ENCODE measurements around the gene REN. TPM values are rescaled to one million over a fixed set of nuclear protein-coding genes. Genes with fewer than 3 reads are reported as not detected.

The REN gene
- total RNA-seq, 1 donor from 2014 or later: not detected

- no peak for DNase-seq
These were observed 24.4 kb upstream of the REN start for GRCh38 chr1:204190212-204191211.

GRCh38 chr1:204188959-204189639 lies 23.0 kb upstream of the REN start:
- peak; percentile 23 for DNase-seq

GRCh38 chr1:204186597-204186996 lies 20.5 kb upstream of the REN start:
- no peak for DNase-seq

GRCh38 chr1:204181116-204181515 lies 15.0 kb upstream of the REN start:
- DNase-seq: no peak

GRCh38 chr1:204180133-204180532 lies 14.0 kb upstream of the REN start:
- no peak for DNase-seq

- DNase-seq: no peak
These were observed 12.5 kb upstream of the REN start for GRCh38 chr1:204178487-204179281.

GRCh38 chr1:204177133-204177532 lies 11.0 kb upstream of the REN start:
- no peak for DNase-seq

- DNase-seq: no peak
These were observed 9.9 kb upstream of the REN start for GRCh38 chr1:204176049-204176448.

GRCh38 chr1:204174958-204175357 lies 8.8 kb upstream of the REN start:
- DNase-seq: no peak

GRCh38 chr1:204172404-204173029 lies 6.4 kb upstream of the REN start:
- no peak for DNase-seq

GRCh38 chr1:204171751-204172178 lies 5.6 kb upstream of the REN start:
- no peak for DNase-seq

- DNase-seq: no peak
These were observed 4.5 kb upstream of the REN start for GRCh38 chr1:204170494-204171155.

GRCh38 chr1:204169858-204170257 lies 3.7 kb upstream of the REN start:
- DNase-seq: no peak

GRCh38 chr1:204167730-204168129 lies 1.6 kb upstream of the REN start:
- no peak for DNase-seq

GRCh38 chr1:204162494-204163074 lies 3.6 kb downstream of the REN start:
- peak; percentile 57 for DNase-seq

GRCh38 chr1:204161609-204162493 lies 4.3 kb downstream of the REN start:
- DNase-seq: no peak

- no peak for DNase-seq
These were observed 8.2 kb downstream of the REN start for GRCh38 chr1:204157962-204158361.

GRCh38 chr1:204155881-204156280 lies 10.3 kb downstream of the REN start:
- no peak for DNase-seq

- no peak for DNase-seq
These were observed 11.4 kb downstream of the REN start for GRCh38 chr1:204154568-204155255.
